Mucosa of rectum (tissue), 2 donors: Measurements from ENCODE around the gene PLXNA4.

ENCODE experiments used
- H3K27ac ChIP-seq, 2 donors: one replicate each; pipeline ENCODE4 v1.7.0; 2013; ENCODE audit warnings: inconsistent platforms in 2 of 2, low read depth in 2 of 2, low read length in 2 of 2
- H3K27me3 ChIP-seq, 2 donors: one replicate each; pipeline ENCODE4 v1.7.0; 2013; ENCODE audit warnings: low read length in 2 of 2; ENCODE audit not compliant: control insufficient read depth in 2 of 2, insufficient read depth in 2 of 2
- H3K36me3 ChIP-seq, 2 donors: one replicate each; pipeline ENCODE4 v1.7.0; 2013; ENCODE audit warnings: low read length in 2 of 2; ENCODE audit not compliant: control insufficient read depth in 2 of 2, insufficient read depth in 2 of 2
- H3K4me1 ChIP-seq, 2 donors: one replicate each; pipeline ENCODE4 v1.7.0; 2013; ENCODE audit warnings: low read length in 2 of 2, mild to moderate bottlenecking in 1 of 2; ENCODE audit not compliant: control insufficient read depth in 2 of 2, insufficient read depth in 2 of 2
- H3K4me3 ChIP-seq, 2 donors: one replicate each; pipeline ENCODE4 v1.7.0; 2013; ENCODE audit warnings: low read length in 2 of 2
- H3K9ac ChIP-seq, 2 donors: one replicate each; pipeline ENCODE4 v1.7.0; 2013; ENCODE audit warnings: low read length in 2 of 2, low read depth in 1 of 2, mild to moderate bottlenecking in 1 of 2
- H3K9me3 ChIP-seq, 2 donors: one replicate each; pipeline ENCODE4 v1.7.0; 2013; ENCODE audit warnings: low read length in 2 of 2; ENCODE audit not compliant: control insufficient read depth in 2 of 2
- donor health status: healthy.
- donor health status: Normal muscosa, but diverticular disease.

The PLXNA4 gene

DNA sequence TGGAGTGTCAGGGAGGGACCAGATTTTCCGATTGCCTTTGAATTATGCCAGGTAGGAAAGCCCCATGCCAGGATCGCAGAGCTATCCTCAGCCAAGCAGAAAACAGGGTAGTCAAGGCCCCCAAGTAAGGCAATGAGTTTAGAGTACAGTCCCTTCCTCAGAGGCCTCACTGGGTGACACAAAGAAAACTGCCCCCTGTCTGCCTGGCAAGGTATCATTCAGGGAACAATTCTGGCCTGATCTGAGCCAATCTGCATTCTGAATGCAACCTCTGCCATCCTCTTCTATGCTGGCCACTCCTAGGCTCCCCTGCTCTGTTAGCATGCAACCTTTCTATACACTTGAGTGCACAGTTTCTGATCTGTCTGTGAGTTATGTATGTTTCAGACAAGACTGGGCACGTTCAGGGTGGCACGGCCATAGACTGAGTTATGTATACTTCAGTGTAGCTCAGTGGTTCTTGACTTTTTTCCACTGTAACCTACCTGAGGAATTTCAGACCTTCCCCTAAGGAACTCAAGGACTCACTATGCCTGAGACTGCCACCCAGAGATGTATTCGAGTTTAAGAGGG lies 336.8 kb downstream of the PLXNA4 start:
- Histone ChIP-seq H3K4me1 (no peaks in the 10 kb centered on the region), H3K27ac (no peak overlapping the region), H3K27me3 (no peaks in the 10 kb centered on the region), H3K9ac (no peak overlapping the region), H3K9me3 (no peaks in the 10 kb centered on the region), H3K36me3 (no peaks in the 10 kb centered on the region), H3K4me3 (no peak overlapping the region)

GRCh38 chr7:132234711-132235110 lies 341.6 kb downstream of the PLXNA4 start:
- Histone ChIP-seq H3K9ac (no peak overlapping the region), H3K4me1 (no peaks in the 10 kb centered on the region), H3K27ac (no peak overlapping the region), H3K27me3 (no peaks in the 10 kb centered on the region), H3K4me3 (no peak overlapping the region), H3K36me3 (no peaks in the 10 kb centered on the region), H3K9me3 (no peaks in the 10 kb centered on the region)

- Histone ChIP-seq H3K9me3 (no peaks in the 10 kb centered on the region), H3K4me3 (no peak overlapping the region), H3K36me3 (no peaks in the 10 kb centered on the region), H3K27ac (no peak overlapping the region), H3K27me3 (no peaks in the 10 kb centered on the region), H3K9ac (no peak overlapping the region), H3K4me1 (no peaks in the 10 kb centered on the region)
Measured at GRCh38 chr7:132232406-132232805, 343.9 kb downstream of the PLXNA4 start.

DNA sequence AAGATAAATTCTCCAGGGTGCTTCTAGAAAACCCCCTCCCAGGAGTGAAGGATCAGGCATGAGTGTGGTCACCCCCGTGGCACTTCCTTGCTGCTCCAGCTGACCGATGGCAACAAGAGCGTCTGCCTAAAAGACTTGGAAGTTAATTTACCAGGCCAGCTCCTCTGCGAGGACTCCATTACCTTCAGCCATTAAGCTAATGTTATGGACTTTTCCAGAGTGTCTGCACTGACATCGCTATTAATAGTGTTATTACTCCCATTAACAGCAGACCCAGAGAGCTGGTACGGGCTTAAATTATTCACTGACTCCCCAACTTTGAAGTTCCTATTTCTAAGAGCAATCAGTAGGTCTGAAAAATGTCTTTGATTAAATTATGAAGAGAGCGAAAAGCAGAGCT lies 345.8 kb downstream of the PLXNA4 start:
- H3K4me3 ChIP-seq, result no peak overlapping the region
- H3K9me3 ChIP-seq, result no peaks in the 10 kb centered on the region
- H3K4me1 ChIP-seq, result no peaks in the 10 kb centered on the region
- H3K27me3 ChIP-seq, result no peaks in the 10 kb centered on the region
- no peak overlapping the region for H3K9ac ChIP-seq
- no peak overlapping the region for H3K27ac ChIP-seq
- H3K36me3 ChIP-seq, result no peaks in the 10 kb centered on the region

DNA sequence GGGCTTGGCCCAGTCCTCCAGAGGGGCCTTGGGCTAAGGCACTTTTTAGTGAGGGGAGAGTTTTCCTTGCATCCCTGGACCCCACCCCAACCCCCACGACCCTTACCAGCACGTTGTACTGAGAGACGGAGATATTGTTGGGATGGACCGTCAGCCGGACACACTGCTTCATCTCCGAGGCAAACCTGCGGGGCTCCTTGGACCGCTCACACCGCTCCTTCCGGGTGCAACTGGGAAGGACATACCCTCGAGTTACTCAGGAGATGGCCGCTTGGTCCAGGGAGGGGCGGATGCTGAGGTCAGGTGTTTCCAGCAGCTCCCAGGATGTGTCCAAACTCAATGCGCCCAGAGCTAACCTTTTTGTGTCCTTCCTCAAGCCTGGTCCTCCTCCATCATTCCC lies 348.0 kb downstream of the PLXNA4 start:
- Histone ChIP-seq H3K27ac (no peak overlapping the region), H3K4me1 (no peaks in the 10 kb centered on the region)

GRCh38 chr7:132226957-132227290 lies 349.3 kb downstream of the PLXNA4 start:
- no peaks in the 10 kb centered on the region for H3K36me3 ChIP-seq
- H3K9me3 ChIP-seq, result no peaks in the 10 kb centered on the region
- no peaks in the 10 kb centered on the region for H3K27me3 ChIP-seq
- no peak overlapping the region for H3K9ac ChIP-seq
- no peaks in the 10 kb centered on the region for H3K4me1 ChIP-seq
- H3K27ac ChIP-seq, result no peak overlapping the region
- H3K4me3 ChIP-seq, result no peak overlapping the region

More for the DNA sequence above, 348.0 kb downstream of the PLXNA4 start:
- Histone ChIP-seq H3K9ac (no peak overlapping the region), H3K36me3 (no peaks in the 10 kb centered on the region), H3K4me3 (no peak overlapping the region), H3K27me3 (no peaks in the 10 kb centered on the region), H3K9me3 (no peaks in the 10 kb centered on the region)

DNA sequence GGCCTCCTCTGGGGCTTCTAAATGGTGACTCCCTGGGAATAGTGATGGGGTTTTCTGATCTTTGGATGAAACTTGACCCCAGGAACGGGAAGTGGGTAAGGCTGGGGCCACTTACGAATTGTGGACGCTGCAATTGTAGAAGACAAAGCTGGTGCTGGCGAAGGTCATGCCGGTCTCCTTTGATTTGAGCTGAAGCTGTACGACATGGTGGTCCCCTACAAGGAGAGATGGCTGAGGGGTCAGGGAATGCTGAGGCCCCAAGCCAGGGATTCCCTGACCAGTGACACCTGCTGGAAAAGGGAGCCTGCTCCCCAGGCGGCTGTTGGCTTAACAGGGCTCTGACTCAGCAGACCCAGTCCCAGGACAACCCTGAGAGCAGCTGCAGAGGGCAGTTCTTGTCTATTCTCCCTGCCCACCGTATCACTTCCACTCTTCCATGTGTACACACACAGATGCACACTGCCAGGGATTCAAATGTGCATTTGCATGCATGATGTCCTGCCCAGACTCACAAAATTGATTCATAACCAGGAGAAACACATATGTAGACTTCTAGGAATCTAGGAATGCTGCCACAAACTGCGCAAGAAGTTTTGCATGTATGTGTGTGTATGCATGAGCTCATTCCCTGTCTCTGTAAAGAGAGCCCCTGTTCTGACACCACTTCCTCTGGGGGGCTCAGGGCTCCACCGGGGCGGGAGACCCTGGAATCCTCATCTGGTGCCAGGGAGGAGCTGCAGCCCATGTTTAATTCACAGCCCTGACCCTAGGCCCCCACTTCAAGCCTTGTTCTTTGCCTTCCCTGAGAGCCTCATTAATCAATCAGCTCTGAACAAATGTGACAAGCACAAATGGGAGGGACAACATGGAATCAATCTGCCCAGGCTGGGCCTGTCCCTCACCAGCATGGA lies 350.0 kb downstream of the PLXNA4 start:
- Histone ChIP-seq H3K4me3 (no peak overlapping the region), H3K27ac (no peak overlapping the region), H3K9me3 (no peaks in the 10 kb centered on the region), H3K9ac (no peak overlapping the region), H3K4me1 (no peaks in the 10 kb centered on the region), H3K27me3 (no peaks in the 10 kb centered on the region), H3K36me3 (no peaks in the 10 kb centered on the region)

DNA sequence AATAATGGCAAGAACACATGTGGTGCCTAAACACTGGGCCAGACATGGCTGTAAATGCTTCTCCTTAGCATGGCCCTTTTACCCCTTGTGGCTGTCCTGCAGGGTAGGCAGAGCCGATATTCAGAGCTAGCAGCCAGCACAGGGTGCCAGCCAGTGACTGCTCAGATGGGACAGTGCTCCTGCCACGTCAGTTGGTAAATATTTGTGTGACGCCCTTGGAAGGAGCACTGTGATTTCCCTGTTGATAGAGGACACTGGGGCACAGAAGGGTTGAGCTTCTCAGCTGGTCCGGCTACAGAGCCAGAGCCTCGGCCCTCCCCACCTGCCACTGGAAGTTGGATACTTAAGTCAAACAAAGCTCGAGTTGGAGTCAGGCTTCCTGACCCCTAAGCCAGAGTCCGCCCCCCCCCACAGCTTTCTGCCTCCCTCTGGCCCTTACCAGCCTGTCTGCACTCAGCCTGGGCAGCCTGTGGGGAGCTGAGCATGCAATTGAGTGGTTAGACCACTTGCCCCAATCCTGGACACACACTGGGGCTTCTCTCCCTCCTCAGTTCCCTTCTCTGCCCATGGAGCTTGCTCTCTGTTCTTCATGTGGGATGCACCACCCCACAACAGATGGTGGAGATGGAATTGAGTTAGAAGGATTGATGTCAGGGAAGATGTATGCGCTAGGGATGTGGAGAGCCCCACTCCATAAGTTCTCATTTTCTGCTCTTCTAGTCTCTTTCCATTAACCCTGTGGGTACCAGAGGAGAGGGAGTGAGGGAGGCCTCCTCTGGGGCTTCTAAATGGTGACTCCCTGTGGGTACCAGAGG lies 350.8 kb downstream of the PLXNA4 start:
- H3K9me3 ChIP-seq, result no peaks in the 10 kb centered on the region
- no peak overlapping the region for H3K9ac ChIP-seq
- H3K4me3 ChIP-seq, result no peak overlapping the region
- H3K27ac ChIP-seq, result peak overlapping the region in 1 of 2 donors; percentile 5
- H3K36me3 ChIP-seq, result no peaks in the 10 kb centered on the region
- H3K4me1 ChIP-seq, result no peaks in the 10 kb centered on the region
- H3K27me3 ChIP-seq, result no peaks in the 10 kb centered on the region

GRCh38 chr7:132221356-132221755 lies 354.9 kb downstream of the PLXNA4 start:
- H3K9me3 ChIP-seq, result no peaks in the 10 kb centered on the region
- H3K27ac ChIP-seq, result no peak overlapping the region
- no peaks in the 10 kb centered on the region for H3K36me3 ChIP-seq
- no peak overlapping the region for H3K9ac ChIP-seq
- H3K4me3 ChIP-seq, result no peak overlapping the region
- H3K4me1 ChIP-seq, result no peaks in the 10 kb centered on the region
- no peaks in the 10 kb centered on the region for H3K27me3 ChIP-seq

DNA sequence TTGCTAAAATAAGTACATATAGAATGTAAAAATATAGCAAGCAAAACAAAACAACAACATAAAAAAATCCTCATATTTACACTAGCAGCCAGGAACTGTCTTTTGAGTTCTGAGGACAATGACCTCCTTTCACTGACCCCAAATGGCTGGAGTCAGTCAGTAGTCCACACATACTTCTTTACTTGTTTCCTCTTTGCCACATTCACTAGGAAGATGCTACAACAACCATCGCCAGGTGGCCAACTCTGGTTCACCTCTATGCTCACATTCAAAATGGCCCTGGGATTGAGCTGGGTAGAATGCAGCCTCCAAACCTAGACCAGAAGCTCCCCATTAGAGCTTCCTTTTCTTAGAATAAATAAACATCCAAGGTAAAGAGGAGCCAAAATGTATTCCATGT lies 356.2 kb downstream of the PLXNA4 start:
- Histone ChIP-seq H3K9me3 (no peaks in the 10 kb centered on the region), H3K36me3 (no peaks in the 10 kb centered on the region), H3K27me3 (no peaks in the 10 kb centered on the region), H3K27ac (no peak overlapping the region), H3K4me1 (no peaks in the 10 kb centered on the region), H3K4me3 (no peak overlapping the region), H3K9ac (no peak overlapping the region)
